NCI-H510A (cell line): ENCODE measurements around the gene ARPC4.

ENCODE experiments used
- DNase-seq: peaks from one replicate; lab custom pipeline; 2025; lab: John Stamatoyannopoulos, UW

ARPC4 gene

DNA sequence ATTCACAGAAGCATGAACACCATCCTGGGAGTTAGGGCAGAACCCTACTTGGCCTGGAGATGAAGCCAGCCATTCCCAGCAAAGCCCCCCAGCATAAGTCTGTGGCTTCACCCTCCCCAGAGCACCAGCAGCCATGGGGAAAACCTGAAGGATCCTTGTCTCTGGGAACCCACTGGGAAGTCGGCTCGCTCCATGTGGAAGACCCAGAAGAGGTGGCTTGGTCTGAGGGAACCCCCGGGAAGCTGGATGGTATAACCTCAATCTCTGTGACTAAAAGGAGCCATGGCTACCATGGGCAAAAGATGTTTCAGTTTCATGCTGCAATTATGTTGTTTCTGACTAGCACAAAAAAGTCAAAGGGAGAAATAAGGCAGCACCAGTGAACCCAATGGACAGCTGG, 62.7 kb downstream of the ARPC4 start:
- DNase-seq, result no peak
